Activated naive CD8-positive, alpha-beta T cell treated with anti-CD3 and anti-CD28 coated beads, Interleukin-2, amount 50 U/mL, for 16 hours (primary cell): ENCODE results near the gene NUCB2.
"Not testable (repeated sequence)": the region's sequence is repeated elsewhere in the genome, so short reads cannot be mapped to it uniquely, and the experiment has no call there.

Source experiments
- DNase-seq: peaks from one replicate; pipeline ENCODE4 v3.0.0-alpha.2; 2020; ENCODE audit warnings: low read depth, low spot score

The NUCB2 gene

DNA sequence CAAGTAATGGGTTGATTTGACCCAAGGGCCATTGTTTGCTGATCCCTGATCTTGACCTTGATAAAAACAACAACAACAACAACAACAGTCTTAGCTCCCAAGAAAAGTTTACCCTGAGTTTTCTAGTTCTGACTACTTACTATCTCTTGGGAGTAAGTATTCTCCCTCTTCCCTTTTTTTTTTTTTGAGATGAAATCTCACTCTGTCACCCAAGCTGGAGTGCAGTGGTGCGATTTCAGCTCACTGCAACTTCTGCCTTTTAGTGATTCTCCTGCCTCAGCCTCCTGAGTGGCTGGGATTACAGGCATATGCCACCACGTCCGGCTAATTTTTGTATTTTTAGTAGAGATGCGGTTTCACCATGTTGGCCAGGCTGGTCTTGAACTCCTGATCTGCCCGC is 8.0 kb upstream of the NUCB2 start:
- DNase-seq, result not testable (repeated sequence)

DNA sequence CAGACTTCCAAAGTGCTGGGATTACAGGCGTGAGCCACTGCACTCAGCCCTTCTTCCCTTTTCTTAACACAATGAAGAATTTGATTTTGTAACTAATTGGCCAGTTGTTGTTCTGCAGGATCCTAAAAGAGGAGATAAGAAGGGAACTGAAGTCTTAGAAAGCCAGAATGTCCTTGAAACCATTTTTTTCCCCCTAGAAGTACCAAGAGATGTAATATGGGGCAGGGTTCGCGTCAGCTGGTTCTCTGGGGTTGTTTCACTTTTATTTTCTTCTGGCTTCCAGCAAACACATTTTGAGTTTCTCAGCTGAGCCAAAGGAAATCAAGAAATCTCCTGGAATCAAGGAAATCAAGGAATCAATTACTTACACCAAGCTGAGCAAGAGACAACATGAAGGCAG is 7.6 kb upstream of the NUCB2 start:
- no peak for DNase-seq

DNA sequence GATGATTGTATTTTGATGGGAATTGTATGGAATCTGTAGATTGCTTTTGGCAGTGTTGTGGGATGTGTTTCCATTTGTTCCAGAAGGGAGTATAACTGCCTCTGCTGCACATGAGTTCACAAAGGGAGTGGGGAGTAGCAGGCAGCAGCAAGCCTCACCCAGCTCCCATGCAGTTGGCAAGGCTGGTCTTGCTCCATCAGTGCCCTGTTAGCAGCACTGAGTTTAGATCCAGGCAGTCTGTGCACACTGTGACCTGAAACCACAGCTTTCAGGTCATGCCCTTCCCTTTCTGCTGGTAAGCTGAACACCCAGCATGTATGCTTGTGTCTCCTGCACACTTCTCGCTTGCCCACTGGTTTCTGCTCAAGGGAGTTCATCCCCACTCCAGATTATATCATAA is 3.7 kb upstream of the NUCB2 start:
- no peak for DNase-seq

- DNase-seq, result no peak
Measured at GRCh38 chr11:17273211-17273610, 3.3 kb upstream of the NUCB2 start.

GRCh38 chr11:17273668-17274282 is 2.8 kb upstream of the NUCB2 start:
- no peak for DNase-seq

- no peak for DNase-seq
Measured at GRCh38 chr11:17275400-17276235, 921 bp upstream of the NUCB2 start.

GRCh38 chr11:17277024-17277584 is 565 bp downstream of the NUCB2 start:
- no peak for DNase-seq

GRCh38 chr11:17280494-17281127 is 4.1 kb downstream of the NUCB2 start:
- DNase-seq, result no peak

- no peak for DNase-seq
Measured at GRCh38 chr11:17286332-17286731, 9.8 kb downstream of the NUCB2 start.

DNA sequence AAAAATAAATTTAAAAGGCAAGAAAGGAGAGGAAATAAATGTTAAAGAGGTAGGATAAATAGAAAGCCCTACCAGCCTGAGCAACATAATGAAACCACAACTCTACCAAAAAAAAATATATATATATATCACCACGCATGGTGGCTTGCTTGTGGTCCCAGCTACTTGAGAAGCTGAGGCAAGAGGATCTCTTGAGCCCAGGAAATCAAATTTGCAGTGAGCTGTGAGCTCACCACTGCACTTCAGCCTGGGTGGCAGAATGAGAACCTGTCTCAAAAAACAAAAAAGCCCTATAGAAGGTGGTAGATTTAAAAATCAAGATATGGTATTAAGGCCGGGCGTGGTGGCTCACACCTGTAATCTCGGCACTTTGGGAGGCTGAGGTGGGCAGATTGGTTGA is 10.5 kb downstream of the NUCB2 start:
- no peak for DNase-seq

DNA sequence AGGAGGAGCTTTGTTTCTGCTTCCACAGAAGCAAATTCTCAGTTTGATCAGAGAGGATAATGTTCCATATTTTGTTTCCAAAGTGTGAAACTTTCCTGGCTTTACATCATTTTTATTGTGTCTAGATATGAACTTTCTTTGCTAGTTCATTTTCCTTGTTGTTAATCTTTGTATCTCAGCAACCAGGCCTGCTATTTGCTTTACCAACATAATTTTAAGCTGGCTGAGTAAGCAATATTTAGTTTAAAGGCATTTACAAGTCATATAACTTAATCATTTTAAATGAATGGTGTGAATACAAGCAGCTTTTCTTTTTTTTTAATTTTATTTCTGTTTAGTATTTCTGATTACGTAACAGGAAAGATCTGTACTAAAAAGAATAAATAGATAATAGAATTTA is 15.2 kb downstream of the NUCB2 start:
- DNase-seq, result no peak

DNA sequence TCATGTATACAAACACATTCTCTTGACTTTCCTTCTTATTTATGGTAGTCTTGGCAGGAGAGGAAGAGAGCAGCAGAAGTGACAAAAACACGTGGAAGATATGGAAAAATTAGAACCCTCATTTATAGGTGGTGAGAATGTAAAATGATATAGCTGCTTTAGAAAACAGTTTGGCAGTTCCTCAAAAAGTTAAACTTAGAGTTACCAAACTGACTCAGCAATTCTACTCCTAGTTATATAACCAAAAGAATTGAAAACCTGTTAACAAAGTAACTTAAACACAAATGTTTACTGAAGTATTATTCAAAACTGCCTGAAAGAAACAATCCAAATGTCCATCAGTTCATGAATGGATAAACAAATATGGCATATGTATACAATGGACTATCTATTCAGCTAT is 16.8 kb downstream of the NUCB2 start:
- DNase-seq, result no peak

DNA sequence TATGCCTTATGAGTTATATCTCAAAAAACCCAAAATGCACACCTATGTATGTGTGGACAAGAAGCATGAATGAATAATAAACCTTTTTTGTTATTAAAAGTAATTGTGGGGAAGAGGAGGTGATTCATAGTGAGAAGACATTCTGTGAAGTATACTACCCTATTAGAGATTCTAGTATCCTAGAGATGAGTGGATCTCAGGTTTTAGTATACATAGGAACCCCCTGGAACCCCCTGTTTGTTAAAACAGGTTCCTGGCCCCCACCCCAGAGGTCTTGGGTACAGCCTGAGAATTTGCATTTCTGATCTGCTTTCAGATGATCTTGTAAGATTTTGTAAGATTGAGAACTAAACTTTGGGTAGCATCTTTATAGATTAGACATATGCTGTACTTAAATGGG is 17.5 kb downstream of the NUCB2 start:
- no peak for DNase-seq

- no peak for DNase-seq
Measured at GRCh38 chr11:17296852-17297559, 20.5 kb downstream of the NUCB2 start.

- DNase-seq, result no peak
Measured at GRCh38 chr11:17298302-17298701, 21.8 kb downstream of the NUCB2 start.

GRCh38 chr11:17300372-17300771 is 23.8 kb downstream of the NUCB2 start:
- DNase-seq, result no peak

DNA sequence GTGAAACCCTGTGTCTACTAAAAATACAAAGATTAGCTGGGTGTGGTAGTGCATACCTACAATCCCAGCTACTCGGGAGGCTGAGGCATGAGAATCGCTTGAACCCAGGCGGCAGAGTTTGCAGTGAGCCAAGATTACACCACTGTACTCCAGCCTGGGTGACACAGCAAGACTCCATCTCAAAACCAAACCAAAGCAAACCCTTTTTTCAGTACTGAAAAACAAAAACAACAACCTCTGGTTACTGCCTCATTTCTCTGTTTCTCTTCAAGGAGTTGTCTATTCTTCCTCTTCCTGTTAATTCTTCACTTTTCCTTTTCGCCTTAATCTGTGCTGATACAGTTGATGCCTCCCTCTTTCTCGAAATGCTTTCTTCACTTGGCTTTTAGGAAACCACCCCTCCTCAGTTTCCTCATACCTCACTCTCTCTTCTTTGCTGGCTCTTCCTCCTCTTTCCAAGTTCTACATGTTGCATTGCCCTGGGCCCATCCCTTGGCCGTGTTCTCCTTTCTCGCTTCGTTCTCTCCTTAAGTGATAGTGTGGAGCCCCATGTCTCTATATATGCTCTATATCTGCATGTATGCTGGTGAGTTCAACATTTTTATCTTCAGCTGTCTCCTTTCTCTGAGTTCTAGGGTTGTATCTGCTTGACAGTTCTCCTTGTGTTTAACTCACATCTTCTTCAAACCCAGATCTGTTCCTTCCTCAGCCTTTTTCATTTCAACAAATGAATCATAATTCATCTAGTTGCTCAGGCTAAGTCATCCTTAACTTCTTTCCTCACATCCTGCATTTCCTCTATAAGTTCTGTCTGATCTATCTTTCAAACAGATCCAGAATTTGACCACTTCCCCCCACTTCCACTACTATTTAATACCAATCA is 37.1 kb downstream of the NUCB2 start:
- DNase-seq, result no peak

GRCh38 chr11:17314232-17314547 is 37.7 kb downstream of the NUCB2 start:
- DNase-seq, result no peak

DNA sequence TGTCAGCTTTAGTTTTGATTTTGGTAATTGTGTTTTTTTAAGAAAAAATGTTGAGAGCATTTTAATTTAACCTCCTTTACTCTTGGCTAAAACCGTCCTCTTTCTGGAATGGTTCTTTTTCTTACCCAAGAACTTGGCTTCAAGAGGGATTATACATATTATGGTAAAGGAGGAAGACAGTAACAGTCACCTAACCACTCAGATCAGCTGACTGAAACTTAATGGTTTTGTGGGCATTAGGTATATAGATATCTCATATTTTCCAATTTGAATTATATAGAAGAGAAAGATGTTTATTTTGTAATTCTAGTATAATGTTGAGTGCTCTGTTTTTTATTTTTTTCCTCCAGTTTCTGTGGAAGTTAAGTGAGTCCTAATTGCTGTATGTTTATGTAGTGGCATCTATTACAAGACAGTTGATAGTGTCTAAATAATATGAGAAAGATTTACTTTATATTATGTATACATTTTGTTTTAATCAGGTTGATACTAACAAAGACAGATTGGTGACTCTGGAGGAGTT is 38.4 kb downstream of the NUCB2 start:
- DNase-seq, result no peak

DNA sequence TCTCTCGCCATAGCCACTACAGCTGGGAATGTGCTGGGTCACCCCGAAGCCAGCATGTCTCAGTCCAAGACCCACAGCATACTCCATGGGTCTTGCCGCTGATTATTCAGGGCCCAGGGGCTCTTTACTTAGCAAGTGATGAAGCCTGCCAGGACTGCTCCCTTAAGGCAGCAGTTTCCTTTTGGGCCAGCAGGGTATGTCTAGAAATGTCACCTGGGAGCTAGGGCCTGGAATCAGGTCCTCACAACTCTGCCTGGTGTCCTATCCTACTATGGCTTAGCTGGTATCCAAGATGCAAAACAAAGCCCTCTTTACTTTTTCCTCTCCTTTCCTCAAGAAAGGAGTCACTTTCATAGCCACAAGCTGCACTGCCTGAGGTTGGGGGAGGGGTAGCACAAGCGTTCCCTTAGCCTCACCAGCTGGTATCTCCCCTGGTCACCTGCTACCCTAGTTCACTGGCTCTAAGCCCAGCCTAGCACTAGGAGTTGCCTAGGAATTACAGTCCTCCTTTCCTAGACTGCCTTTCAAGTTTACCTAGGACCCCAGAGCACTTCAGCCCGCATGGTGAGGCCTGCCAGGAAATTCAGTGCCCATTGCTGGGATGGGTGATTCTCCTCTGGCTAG is 52.4 kb downstream of the NUCB2 start:
- DNase-seq, result no peak
